ENCODE measurements around the gene AGXT.
A peak's percentile ranks its signal among the peaks of the same experiment; 100 is the strongest.

Gene AGXT

DNA sequence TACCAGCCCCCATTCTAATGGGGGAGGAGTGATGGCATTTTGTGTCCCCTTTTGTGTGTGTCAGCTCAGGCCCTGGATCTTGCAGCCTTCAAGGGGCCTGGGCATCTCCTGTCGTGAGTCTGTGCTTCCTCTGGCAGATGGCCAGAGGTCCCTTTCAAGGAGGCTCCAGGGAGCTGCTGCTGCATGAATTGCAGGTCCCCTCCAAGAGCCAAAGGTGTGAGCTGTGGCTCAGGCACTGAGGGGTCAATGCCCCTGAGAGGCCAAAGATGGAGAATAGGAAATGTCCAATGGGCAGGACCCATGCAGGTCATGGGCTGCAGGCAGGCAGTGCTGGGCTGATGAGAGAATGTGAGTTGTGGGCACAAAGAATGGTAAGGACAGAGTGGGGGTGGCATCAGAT, 16.9 kb downstream of the AGXT start:
- no peak overlapping the region for H3K4me3 Mint-ChIP-seq
- H3K36me3 Mint-ChIP-seq: no peaks in the 10 kb centered on the region
- no peak overlapping the region for H3K27ac Mint-ChIP-seq
- ATAC-seq (no peak), DNase-seq (ENCODE audit: low spot score in 2 of 2) (no peak)
- H3K9me3 Mint-ChIP-seq: no peaks in the 10 kb centered on the region
- H3K4me1 Mint-ChIP-seq: no peaks in the 10 kb centered on the region

DNA sequence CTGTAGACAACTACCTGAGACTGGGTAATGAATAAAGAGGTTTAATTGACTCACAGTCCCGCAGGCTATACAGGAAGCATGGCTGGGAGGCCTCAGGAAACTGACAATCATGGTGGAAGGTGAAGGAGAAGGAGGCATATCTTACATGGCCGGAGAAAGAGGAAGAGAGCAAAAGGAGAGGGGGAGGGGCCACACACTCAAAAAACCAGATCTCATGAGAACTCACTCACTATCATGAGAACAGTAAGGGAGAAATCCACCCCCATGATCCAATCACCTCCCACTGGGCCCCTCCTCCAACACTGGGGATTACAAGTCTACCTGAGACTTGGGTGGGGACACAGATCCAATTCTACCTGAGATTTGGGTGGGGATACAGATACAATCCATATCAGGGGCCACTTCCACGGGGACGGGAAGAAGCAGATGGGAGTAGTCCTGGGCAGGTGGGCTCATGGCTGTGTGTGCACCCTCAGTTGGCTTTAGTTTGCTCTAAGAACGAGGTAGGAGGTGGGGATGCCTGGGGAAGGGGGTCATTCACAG, 17.5 kb downstream of the AGXT start:
- H3K9me3 Mint-ChIP-seq: no peaks in the 10 kb centered on the region
- DNase-seq (ENCODE audit: low spot score in 2 of 2) (no peak), ATAC-seq (no peak)
- H3K27ac Mint-ChIP-seq: no peak overlapping the region
- H3K4me1 Mint-ChIP-seq: no peaks in the 10 kb centered on the region
- no peaks in the 10 kb centered on the region for H3K36me3 Mint-ChIP-seq
- no peak overlapping the region for H3K4me3 Mint-ChIP-seq

- ATAC-seq (no peak), DNase-seq (ENCODE audit: low spot score in 2 of 2) (no peak)
- Mint-ChIP-seq H3K9me3 (no peaks in the 10 kb centered on the region), H3K36me3 (no peaks in the 10 kb centered on the region), H3K4me1 (no peaks in the 10 kb centered on the region), H3K4me3 (no peak overlapping the region), H3K27ac (no peak overlapping the region)
Observed at GRCh38 chr2:240886678-240887609, 18.3 kb downstream of the AGXT start.

GRCh38 chr2:240887631-240888030, 19.0 kb downstream of the AGXT start:
- Mint-ChIP-seq H3K36me3 (no peaks in the 10 kb centered on the region), H3K4me1 (no peaks in the 10 kb centered on the region), H3K4me3 (no peak overlapping the region), H3K27ac (no peak overlapping the region), H3K9me3 (no peaks in the 10 kb centered on the region)
- DNase-seq (ENCODE audit: low spot score in 2 of 2): no peak
- ATAC-seq: no peak

DNA sequence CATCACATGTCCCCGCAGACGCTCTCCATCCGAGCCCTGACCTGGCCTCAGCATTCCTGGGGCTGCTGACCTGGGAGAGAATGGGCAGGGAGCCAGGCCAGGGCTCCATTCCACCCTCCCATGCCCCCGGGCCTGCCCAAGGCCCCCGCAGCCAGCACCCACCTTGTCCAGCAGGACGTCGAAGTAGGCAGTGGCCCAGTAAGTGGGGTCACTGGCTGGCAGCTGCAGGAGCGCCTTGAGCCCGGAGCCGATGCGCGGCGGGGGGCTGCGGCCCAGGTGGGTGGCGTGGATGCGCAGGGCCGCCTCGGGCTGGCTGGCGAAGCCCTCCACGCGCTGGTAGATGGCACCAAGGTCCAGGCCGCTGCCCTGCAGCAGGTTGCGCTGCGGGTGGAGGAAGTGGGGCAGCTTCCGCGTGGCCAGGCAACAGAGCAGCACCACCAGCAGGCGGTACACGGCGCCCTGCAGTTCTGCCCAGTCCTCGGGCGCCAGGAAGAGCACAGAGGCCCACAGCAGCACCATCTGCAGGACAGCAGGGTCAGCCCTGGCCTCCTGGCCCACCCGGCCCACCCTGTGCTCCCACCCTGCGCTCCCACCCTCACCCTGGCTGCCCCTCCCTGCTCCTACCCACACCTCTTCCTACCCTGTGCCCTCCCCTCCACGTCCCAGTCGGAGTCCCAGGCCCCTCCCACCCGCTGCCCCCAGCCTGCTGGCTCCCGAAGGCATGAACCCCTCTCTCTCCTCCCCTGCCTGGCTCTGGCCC, 19.7 kb downstream of the AGXT start:
- no peaks in the 10 kb centered on the region for H3K9me3 Mint-ChIP-seq
- H3K4me3 Mint-ChIP-seq: no peak overlapping the region
- H3K27ac Mint-ChIP-seq: no peak overlapping the region
- no peaks in the 10 kb centered on the region for H3K36me3 Mint-ChIP-seq
- no peaks in the 10 kb centered on the region for H3K4me1 Mint-ChIP-seq
- DNase-seq (ENCODE audit: low spot score in 2 of 2) (no peak), ATAC-seq (no peak)

DNA sequence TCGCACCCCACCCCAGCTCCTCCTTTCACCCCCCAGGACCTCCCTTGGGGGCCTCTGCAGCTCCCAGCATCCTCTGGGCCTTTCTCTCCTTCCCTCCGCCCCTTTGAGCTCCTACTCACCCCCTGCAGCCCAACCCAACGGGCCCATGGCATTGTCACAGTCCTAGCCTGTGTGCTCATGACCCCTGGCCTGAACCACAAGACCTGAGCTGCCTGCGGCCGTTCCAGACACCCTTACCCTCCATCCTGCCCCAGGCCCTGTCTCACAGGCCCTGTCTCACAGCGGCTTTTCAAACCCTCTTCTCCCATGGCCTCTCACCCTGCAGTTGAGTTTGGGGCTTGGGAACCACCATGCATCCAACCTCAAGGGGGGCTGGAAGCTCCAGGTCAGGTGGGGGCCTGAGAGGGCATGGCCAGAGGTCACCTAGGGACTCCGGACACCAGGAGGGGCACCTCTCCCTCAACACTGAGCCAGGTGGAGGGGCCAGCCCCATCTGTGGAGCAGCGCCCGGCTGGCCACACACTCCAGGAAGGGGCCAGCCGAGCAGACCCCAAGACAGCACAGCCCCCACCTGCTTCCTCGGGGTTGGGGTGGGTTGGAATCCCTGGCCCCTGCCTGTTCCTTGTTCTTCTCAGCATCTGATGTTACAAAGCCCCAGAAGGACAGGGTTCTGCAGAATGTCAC, 20.4 kb downstream of the AGXT start:
- H3K4me3 Mint-ChIP-seq: no peak overlapping the region
- H3K9me3 Mint-ChIP-seq: no peaks in the 10 kb centered on the region
- no peak overlapping the region for H3K27ac Mint-ChIP-seq
- no peaks in the 10 kb centered on the region for H3K36me3 Mint-ChIP-seq
- no peak for DNase-seq (ENCODE audit: low spot score in 2 of 2)
- peaks cover 6% of the 10 kb centered on the region for H3K4me1 Mint-ChIP-seq
- no peak for ATAC-seq

- Mint-ChIP-seq H3K36me3 (no peaks in the 10 kb centered on the region), H3K4me3 (no peak overlapping the region), H3K9me3 (no peaks in the 10 kb centered on the region), H3K27ac (no peak overlapping the region), H3K4me1 (peaks cover 6% of the 10 kb centered on the region)
- no peak for DNase-seq (ENCODE audit: low spot score in 2 of 2)
- no peak for ATAC-seq
Observed at GRCh38 chr2:240889601-240890560, 21.3 kb downstream of the AGXT start.

DNA sequence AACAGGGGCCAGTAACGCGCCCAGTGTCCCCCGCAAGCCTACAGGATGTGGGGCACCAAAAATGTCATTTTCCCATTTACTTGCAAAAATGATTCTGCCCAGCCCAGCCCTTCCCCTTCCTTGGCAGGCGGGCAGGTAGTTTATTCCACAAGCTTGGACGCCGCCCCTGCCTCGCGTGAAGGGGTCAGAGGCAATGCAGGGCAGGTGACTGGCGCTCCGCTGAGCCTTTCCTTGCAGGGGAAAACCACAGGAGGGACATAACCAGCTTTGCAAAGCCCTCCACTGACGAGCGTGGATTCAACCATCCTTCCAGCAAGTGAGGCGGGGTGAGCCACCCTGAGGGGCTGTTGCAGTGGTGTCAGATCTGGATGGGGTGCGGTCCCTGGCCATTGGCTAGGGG, 22.1 kb downstream of the AGXT start:
- no peak overlapping the region for H3K27ac Mint-ChIP-seq
- no peak overlapping the region for H3K4me3 Mint-ChIP-seq
- ATAC-seq (no peak), DNase-seq (ENCODE audit: low spot score in 2 of 2) (no peak)
- no peaks in the 10 kb centered on the region for H3K36me3 Mint-ChIP-seq
- peaks cover 6% of the 10 kb centered on the region for H3K4me1 Mint-ChIP-seq
- H3K9me3 Mint-ChIP-seq: no peaks in the 10 kb centered on the region

DNA sequence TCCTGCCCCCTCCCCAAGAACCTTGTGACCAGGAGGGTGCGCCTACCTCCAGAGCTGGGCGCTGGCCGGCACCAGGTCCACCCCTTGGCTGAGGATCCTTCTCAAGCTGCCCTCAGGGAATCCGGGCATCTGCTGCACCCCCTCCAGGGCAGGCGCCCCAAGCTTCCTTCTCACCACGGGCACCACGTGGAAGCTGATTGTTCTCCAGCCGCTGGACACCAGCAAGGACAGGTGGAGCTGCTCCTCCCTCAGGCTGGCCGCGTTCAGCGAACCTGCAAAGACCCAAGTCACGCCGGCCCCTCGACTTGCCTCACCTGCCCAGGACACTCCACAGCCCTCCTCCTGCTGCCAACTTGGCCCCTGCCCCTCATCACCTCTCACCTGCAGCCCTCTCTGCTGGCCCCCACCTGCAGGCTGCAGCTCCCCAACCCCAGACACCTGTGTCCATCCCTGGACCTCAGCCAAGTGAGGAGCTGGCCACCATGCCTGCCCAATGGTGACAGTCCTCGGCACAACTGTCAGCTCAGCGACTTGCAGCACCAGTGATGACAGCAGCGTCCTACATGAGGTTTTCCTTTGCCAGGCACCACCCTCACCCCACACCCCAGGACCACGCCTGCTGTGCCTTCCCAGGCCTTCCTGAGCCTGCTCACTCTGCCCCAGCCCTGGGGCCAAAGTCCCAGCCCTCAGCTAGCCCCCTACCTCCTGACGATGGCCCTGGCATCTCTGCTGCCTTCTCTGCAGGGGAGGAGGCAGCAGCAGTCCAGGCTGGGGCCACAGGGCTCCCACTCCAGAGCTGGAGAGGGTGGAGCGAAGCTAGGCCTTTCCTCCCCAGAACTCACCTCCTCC, 23.1 kb downstream of the AGXT start:
- Mint-ChIP-seq H3K4me1 (peaks cover 6% of the 10 kb centered on the region), H3K27ac (no peak overlapping the region), H3K36me3 (no peaks in the 10 kb centered on the region), H3K4me3 (no peak overlapping the region), H3K9me3 (no peaks in the 10 kb centered on the region)
- DNase-seq (ENCODE audit: low spot score in 2 of 2) (no peak), ATAC-seq (no peak)

GRCh38 chr2:240892356-240892755, 23.7 kb downstream of the AGXT start:
- H3K36me3 Mint-ChIP-seq: no peaks in the 10 kb centered on the region
- peaks cover 6% of the 10 kb centered on the region for H3K4me1 Mint-ChIP-seq
- no peak for DNase-seq (ENCODE audit: low spot score in 2 of 2)
- no peak for ATAC-seq
- no peaks in the 10 kb centered on the region for H3K9me3 Mint-ChIP-seq
- H3K4me3 Mint-ChIP-seq: no peak overlapping the region
- H3K27ac Mint-ChIP-seq: no peak overlapping the region

DNA sequence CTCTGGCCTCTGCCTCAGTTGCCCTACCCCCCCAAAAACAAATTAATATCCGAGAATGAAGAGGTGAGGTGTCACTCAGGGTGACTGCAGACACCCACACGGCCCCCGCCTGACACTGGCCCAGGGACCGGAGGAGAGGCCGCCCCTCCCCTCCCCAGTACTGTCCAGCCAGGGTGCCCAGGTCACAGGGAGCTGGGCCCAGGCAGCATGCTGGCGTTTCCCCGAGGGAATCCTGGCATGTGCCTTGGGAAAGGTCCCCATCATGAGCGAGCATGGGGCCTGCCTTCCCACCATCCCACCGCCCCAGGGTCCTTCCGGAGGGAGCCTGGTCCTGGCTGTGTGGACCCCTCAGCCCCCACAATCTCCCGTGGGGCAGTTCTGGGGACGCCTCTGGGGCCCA, 24.3 kb downstream of the AGXT start:
- no peaks in the 10 kb centered on the region for H3K9me3 Mint-ChIP-seq
- H3K36me3 Mint-ChIP-seq: no peaks in the 10 kb centered on the region
- peaks cover 6% of the 10 kb centered on the region for H3K4me1 Mint-ChIP-seq
- no peak overlapping the region for H3K4me3 Mint-ChIP-seq
- DNase-seq (ENCODE audit: low spot score in 2 of 2) (no peak), ATAC-seq (no peak)
- no peak overlapping the region for H3K27ac Mint-ChIP-seq

GRCh38 chr2:240893363-240893844, 24.8 kb downstream of the AGXT start:
- peaks cover 6% of the 10 kb centered on the region for H3K4me1 Mint-ChIP-seq
- no peaks in the 10 kb centered on the region for H3K9me3 Mint-ChIP-seq
- no peaks in the 10 kb centered on the region for H3K36me3 Mint-ChIP-seq
- H3K4me3 Mint-ChIP-seq: no peak overlapping the region
- H3K27ac Mint-ChIP-seq: no peak overlapping the region
- DNase-seq (ENCODE audit: low spot score in 2 of 2): peak in 1 of 2 donors; percentile 15
- ATAC-seq: peak; percentile 62

- H3K4me3 Mint-ChIP-seq: no peak overlapping the region
- ATAC-seq: peak; percentile 2
- peaks cover 6% of the 10 kb centered on the region for H3K4me1 Mint-ChIP-seq
Observed at GRCh38 chr2:240894006-240894405, 25.4 kb downstream of the AGXT start.

More at GRCh38 chr2:240894006-240894405, 25.4 kb downstream of the AGXT start:
- DNase-seq (ENCODE audit: low spot score in 2 of 2): no peak
- H3K36me3 Mint-ChIP-seq: no peaks in the 10 kb centered on the region
- no peaks in the 10 kb centered on the region for H3K9me3 Mint-ChIP-seq
- no peak overlapping the region for H3K27ac Mint-ChIP-seq

All from stimulated activated effector memory CD8-positive, alpha-beta T cell treated with anti-CD3 and anti-CD28 coated beads, Interleukin-12 subunit alpha, Interleukin-12 subunit beta, amount 100 ng/mL, for 72 hours (primary cell).